GM06990 (cell line): ENCODE measurements around the gene FAM78A.

Experiments used
- DNase-seq: peaks from one replicate; pipeline ENCODE4 v3.0.0-alpha.2; 2011; ENCODE audit not compliant: insufficient read length; ENCODE audit errors: extremely low read depth
- H3K27me3 ChIP-seq: replicated peaks from 2 replicates; pipeline ENCODE4 v1.6.0; 2011; ENCODE audit warnings: low read length; ENCODE audit not compliant: control insufficient read depth, insufficient read depth
- H3K36me3 ChIP-seq: 2 replicates; pipeline ENCODE4 v1.5.1; 2011; ENCODE audit warnings: low read length; ENCODE audit not compliant: control insufficient read depth, insufficient read depth
- H3K4me3 ChIP-seq: replicated peaks from 2 replicates; pipeline ENCODE4 v1.5.1; 2011; ENCODE audit warnings: low read depth, mild to moderate bottlenecking, control low read depth, low read length
- TF ChIP-seq, protein P1 (sequence below): IDR thresholded peaks from 2 replicates; pipeline ENCODE4 v1.5.1; 2011; ENCODE audit warnings: low read length, control low read depth, mild to moderate bottlenecking, inconsistent platforms; ENCODE audit not compliant: insufficient read depth, poor library complexity, severe bottlenecking

FAM78A gene

GRCh38 chr9:131318231-131319085 lies 42.1 kb upstream of the FAM78A start:
- TF ChIP-seq, protein P1, sequence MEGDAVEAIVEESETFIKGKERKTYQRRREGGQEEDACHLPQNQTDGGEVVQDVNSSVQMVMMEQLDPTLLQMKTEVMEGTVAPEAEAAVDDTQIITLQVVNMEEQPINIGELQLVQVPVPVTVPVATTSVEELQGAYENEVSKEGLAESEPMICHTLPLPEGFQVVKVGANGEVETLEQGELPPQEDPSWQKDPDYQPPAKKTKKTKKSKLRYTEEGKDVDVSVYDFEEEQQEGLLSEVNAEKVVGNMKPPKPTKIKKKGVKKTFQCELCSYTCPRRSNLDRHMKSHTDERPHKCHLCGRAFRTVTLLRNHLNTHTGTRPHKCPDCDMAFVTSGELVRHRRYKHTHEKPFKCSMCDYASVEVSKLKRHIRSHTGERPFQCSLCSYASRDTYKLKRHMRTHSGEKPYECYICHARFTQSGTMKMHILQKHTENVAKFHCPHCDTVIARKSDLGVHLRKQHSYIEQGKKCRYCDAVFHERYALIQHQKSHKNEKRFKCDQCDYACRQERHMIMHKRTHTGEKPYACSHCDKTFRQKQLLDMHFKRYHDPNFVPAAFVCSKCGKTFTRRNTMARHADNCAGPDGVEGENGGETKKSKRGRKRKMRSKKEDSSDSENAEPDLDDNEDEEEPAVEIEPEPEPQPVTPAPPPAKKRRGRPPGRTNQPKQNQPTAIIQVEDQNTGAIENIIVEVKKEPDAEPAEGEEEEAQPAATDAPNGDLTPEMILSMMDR = no peak
- no peak for DNase-seq
- H3K27me3 ChIP-seq = no peaks in the 10 kb centered on the region; the same call in none of the 2 replicates
- no peaks in the 10 kb centered on the region for H3K36me3 ChIP-seq
- no peak overlapping the region for H3K4me3 ChIP-seq

DNA sequence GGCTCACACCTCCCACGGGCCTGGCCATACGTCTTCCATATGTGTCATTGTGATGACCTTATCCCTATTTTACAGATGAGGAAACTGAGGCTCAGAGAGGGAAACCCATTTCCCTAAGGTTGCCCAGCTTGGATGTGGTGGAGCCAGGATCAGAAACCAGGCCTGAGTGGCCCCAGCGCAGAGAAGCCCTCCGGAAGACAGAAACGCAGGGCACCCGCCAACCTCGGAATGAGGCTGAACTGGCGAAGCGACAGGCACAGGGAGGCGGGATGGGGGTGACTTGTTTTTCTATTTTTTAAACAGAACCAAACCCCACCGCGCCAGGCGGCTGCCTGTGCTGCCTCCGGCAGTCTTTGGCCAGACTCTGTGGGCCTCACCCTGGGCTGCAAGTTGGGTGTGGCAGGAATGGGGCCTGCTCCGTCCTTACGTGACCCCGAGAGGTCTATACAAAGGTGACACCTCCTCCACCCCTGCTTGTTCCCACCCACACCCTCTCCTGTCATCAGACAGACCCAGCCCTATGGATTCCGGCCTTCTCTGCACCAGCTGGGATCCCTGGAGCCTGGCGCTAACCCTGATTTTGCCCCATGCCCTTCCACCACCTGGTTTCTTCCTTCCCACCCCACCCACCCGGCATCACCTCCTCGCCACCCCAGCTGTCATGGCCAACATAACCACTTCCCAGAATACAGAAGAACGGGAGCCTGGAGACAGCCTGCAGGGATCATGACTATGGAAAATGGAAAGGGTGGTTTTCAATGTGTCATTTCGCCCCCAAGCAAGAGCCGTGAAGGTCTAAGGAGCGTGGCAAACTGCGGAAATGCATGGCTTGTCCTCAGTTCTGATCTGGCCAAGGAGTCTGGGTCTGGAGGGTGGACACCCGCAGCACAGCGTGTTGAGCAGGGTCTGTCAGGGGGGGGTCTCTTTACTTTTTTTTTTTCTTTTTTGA lies 36.8 kb upstream of the FAM78A start:
- DNase-seq = no peak
- Histone ChIP-seq H3K27me3 (no peaks in the 10 kb centered on the region; the same call in none of the 2 replicates), H3K36me3 (no peaks in the 10 kb centered on the region), H3K4me3 (no peak overlapping the region)
- TF ChIP-seq, protein P1 = no peak

- Histone ChIP-seq H3K36me3 (no peaks in the 10 kb centered on the region), H3K27me3 (no peaks in the 10 kb centered on the region; the same call in none of the 2 replicates), H3K4me3 (no peak overlapping the region)
- TF ChIP-seq, protein P1 = no peak
- DNase-seq = no peak
Observed at GRCh38 chr9:131312246-131312645, 35.9 kb upstream of the FAM78A start.

- peak; percentile 32 for DNase-seq
- Histone ChIP-seq H3K27me3 (no peaks in the 10 kb centered on the region; the same call in none of the 2 replicates), H3K36me3 (no peaks in the 10 kb centered on the region), H3K4me3 (no peak overlapping the region; the same call in 1 of the 2 replicates)
- TF ChIP-seq, protein P1 = no peak
Observed at GRCh38 chr9:131310833-131311554, 34.7 kb upstream of the FAM78A start.

GRCh38 chr9:131309530-131310276 lies 33.4 kb upstream of the FAM78A start:
- DNase-seq = no peak
- TF ChIP-seq, protein P1 = no peak
- Histone ChIP-seq H3K4me3 (no peak overlapping the region), H3K27me3 (no peaks in the 10 kb centered on the region; the same call in 1 of the 2 replicates), H3K36me3 (no peaks in the 10 kb centered on the region)
